HG03139 (cell line): Measurements from ENCODE around the gene TRABD2A.
A peak's percentile ranks its signal among the peaks of the same experiment; 100 is the strongest.

Experiments
- ATAC-seq: cut with Tn5 transposase; IDR thresholded peaks from one replicate; pipeline ENCODE4 v1.9.1; 2021; ENCODE audit not compliant: unreplicated experiment

Gene TRABD2A

DNA sequence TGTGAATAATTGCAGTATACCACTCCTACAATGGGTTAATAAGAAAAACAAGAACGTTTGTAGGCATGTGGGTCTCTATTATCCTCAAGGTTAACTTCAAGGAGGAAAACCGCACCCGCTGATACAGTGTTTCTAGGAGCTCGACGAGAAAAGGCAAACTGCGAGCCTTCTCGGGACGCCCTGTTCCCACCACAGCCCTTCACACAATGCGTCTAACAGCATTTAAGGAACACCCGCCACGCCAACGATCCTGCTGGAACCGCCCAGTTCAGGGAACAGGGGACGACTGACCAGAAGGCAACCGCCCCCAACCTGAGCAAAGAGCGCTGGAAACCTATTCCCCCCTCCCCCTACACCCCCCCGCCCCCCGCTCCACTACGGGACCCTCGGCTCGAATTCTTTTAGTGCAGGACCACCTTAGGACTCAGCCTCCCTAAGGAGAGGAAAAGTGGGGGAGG is 23.9 kb upstream of the TRABD2A start:
- no peak for ATAC-seq

GRCh38 chr2:84904151-84904550 is 23.3 kb upstream of the TRABD2A start:
- ATAC-seq: no peak

DNA sequence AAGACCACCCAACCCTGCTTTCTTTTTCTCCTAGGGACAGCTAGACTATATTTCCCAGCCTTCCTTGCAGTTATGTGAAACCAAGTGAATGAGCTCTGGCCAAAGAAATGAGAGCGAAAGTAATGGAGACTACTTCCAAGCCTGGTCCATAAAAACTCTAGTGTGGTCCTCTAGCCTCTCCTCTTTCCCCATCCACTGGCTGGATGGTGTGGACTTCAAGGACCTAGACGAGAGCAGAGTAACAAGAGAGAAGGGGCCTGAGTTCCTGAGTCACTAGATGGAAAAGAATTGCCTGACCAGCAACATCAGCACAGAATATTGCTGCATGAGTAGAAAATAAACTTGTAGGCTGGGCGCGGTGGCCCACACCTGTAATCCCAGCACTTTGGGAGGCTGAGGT is 21.6 kb upstream of the TRABD2A start:
- no peak for ATAC-seq

GRCh38 chr2:84901593-84902120 is 20.8 kb upstream of the TRABD2A start:
- ATAC-seq: no peak

DNA sequence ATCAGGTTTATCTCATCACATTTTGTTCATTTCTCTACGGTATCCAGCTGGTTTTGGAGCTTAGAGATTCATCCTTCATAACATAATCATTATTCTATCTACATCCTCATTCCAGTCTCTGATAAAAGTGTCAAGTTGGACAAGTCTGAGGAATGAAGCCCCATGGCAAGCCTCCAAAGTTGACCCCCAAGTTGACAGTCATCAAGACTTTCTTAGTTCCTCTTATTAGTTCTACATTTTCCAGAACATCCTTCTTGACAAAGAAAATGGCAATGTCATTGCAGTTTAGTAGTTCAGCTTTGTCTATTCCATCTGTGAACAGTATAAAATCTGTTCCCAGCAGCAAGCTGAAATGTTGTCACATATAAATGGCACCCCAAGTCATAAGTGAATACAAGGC is 20.1 kb upstream of the TRABD2A start:
- no peak for ATAC-seq

DNA sequence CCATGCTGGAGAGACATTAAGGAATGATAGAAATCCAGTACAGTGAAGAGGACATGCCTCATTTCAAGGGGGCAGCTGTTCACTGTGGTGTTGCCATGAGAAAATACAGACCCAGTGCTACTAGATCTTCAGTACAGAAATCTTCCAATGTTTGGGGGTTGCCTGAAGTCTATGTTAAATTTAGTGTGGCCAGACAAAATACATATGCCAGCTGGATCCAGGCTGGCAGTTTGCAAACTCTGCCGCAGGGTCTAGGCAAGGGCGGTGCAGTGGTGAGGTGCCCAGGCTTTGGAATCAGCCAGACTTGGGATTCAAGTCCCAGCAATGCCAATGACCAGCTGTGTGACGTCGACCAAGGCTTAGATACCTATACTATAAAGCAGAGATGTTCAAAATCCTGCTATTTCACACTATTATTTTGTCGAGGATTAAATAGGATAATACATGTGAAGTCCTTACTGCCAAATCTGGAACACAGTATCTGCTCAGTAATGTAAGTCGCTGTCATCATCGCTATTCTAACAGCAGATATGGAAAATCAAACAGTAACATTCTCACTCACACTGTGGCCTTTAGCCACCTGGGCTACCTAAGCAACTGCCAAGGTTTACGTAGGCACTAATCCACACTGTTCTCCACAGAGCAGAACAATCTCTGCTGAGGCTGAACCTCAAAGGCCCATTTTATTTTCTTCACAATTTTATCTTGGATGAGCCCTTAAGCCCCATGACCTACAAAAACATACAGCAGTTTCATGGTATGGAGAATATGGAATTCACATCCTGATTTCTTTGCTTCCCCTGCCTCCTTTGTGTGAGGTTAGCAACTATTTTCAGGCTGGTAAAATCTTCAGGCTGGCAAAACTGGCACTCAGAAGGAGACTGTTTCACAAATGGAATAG is 18.7 kb upstream of the TRABD2A start:
- no peak for ATAC-seq

DNA sequence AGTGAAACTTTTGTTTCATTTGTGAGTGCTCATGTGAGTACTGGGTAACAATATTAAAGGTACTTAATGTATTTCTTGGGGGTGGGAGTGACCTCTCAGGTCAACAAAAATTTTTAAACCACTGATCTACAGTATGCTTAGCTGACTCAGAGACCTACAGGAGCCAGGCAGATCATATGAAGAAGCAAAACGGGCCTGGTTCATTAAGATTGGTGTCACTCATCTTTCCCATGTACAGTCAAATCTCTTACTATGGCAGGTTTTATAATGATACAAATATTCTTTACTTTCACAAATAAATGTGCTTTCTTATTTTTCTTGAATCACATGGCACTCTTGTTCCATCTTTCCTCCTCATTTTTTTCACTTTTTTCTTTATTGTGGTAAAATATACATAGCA is 16.9 kb upstream of the TRABD2A start:
- ATAC-seq: no peak

DNA sequence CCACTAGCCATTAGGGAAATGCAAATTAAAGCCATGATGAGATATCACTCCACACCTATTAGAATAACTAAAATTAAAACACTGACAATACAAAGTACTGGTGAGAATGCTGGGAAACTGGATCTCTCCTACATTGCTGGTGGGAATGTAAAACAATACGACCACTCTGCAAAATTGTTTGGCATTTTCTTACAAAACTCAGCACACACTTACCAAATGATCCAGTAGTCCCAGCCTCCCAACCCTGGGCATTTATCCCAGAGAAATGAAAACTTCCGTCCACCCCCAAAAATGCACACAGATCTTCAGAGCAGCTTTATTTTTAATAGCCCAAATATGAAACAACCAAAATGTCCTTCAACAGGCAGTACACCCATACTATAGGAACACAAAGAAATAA is 15.7 kb upstream of the TRABD2A start:
- no peak for ATAC-seq

DNA sequence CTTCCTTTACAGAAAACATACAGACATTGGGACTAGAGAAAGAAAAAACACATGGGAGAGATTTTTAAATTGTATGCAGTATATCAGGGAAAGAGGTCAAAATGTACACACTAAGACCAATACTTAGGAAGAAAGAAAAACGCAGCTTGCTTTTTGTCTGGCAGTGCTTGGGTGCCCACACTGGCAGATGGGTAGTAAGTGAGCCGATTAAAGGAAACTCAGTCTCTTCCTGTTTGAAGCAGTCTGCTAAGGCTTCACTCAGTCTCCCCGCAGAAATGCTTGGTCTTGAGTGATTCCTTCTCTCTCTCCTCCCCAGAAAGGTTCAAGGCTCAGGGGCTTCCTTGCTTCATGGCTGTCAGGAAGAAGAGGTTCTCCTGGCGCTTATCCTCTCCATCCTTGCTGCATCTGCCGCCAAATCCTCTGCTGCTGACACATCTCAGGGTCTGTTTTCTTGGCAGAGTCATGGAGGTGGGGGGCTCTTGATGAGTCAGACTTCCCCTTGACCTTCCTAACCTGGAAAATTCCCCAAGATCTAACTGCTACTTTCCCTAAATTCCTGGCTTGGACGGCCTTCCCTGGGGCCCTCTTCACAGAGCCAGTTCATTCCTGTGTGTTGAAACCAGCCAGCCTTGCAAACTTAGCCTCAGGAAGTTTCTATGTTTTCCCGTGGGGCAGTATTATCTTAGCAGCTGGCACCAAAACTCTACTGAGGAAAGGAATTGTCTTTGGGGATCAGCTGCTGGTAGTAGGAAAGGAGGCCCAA is 14.1 kb upstream of the TRABD2A start:
- ATAC-seq: no peak

DNA sequence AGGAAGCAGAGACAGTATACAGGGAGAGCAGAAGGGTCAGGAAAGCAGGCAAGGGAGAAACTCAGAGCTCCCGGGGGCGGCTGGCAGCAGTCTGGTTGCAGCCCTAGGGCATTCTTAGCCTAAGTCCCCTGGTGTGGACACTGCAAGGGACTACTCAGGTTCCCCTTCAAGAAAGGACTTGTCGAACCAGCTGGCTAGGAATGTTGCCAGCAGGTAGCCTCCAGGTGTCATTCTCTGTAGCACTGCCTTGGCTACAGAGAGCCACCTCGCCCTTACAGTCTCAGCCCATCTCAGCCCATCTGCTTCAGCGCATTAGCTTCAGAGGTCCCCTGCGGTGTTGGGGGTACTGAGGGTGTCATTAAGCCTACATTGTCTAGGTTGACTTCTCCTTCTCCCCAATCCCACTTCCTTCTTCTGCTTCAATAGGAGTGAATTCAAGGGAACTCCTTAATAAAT is 13.3 kb upstream of the TRABD2A start:
- no peak for ATAC-seq

- ATAC-seq: no peak
These were observed 10.6 kb upstream of the TRABD2A start for GRCh38 chr2:84891355-84892010.

GRCh38 chr2:84889332-84889731 is 8.4 kb upstream of the TRABD2A start:
- no peak for ATAC-seq

DNA sequence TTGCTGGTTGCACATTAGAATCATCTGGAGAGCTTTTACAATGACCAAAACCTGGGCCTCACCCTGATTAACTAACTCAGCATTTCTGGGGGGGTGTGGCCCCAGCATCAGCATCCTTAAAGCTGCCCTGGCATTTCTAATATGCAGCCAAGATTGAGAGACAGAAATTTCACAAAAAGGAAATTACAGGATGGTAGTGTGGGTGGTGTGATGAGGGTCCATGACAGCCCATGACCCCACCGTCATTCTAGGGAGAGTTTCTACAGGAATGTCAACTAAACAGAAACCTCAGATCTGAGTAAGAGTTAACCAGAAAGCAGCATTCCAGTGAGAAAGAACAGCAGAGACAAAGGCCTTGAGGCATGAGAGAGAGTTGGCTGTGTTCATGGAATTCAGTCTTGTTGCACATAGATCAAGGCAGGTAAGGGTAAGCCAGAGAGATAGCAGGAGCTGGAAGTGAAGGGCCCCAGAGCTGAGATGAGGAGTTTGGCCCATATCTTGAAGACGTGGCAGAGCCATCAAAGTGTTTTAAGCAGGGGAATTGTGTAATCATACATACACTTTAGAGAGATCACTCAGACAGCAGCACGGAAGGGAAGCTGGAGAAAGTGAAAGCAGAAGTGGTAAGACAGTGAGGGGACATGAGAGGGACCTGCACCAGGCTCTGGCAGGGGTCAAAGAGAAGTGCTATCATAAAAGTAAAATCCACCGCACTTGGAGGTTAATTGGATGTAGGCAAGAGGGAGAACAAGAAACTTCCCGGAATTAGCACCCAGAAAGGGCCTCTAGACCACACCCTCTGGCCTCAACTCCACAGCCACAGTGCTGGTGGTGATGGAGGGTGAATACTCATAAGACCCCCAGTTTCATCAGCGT is 7.8 kb upstream of the TRABD2A start:
- ATAC-seq: peak; percentile 98

GRCh38 chr2:84886791-84887190 is 5.9 kb upstream of the TRABD2A start:
- no peak for ATAC-seq

GRCh38 chr2:84885111-84885510 is 4.2 kb upstream of the TRABD2A start:
- no peak for ATAC-seq

DNA sequence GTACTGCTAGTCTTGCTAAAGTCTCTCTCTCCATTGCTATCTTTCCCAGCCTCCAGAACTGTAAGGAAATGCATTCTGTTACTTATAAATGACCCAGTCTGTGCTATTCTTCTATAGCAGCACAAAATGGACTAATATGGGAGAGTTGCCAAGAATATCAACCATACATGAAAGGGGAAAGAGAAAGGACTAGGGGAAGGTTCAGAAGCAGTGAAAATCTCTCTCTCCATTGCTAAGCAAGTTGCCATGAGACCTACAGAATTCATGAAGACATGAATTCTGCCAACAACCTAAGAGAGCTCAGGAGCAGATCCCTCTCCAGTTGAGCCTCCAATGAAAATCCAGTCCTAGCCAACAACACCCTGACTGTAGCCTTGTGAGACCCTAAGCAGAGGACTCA is 3.6 kb upstream of the TRABD2A start:
- no peak for ATAC-seq

DNA sequence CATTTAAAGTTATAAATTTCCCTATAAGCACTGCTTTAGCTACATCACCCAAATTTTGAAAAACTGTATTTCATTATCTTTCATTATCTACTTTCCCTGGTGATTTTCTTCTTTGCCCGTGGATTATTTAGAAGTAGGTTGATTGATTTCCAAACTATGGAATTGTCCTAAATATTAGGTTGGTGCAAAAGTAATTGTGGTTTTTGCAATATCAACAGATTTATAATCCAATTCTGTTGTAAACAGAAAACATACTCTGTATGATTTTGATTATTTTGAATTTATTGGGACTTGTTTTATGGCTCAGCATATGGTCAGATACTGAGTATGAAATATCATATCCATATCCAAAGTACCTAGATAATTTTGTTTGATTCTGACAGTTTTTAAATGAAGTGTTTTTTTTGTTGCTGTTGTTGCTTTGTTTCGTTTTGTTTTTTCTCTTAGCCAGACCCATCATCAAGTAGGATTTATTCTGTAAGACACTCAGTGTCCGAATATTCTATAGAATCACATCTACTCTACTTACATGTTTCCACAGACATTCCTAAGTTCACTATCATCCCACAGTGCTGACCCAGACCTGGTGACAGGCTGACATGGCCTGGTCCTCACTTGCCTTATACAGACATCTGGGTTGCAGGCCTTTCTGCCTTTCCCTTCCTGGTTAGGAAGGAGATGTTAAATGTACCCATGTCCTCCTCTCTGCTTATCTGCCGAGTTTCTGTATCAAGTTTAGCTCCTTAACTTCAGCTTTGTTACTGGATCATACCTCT is 2.1 kb upstream of the TRABD2A start:
- ATAC-seq: no peak

DNA sequence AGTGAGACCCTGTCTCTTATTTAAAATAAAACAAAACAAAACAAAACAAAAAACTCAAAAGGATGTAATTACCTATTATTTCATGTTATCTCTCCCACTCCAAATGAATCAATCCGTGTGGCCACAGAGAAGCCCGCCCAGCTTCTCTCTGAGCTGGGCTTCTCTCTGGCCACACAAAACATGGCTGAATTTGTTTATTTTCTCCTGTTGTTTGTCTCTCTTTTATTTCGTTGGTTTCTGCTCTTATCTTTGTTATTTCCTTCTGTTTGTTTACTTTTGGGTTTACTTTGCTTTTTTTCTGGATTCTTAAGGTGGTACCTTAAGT is 1.5 kb upstream of the TRABD2A start:
- ATAC-seq: no peak

- no peak for ATAC-seq
These were observed 913 bp upstream of the TRABD2A start for GRCh38 chr2:84881581-84882413.
